Vagina (tissue), 2 donors: ENCODE results near the gene PHACTR3. TPM values are rescaled to one million over a fixed set of nuclear protein-coding genes. Genes with fewer than 3 reads are reported as not detected.

Experiments
- DNase-seq, 2 donors: peaks; one replicate each; pipeline ENCODE4 v3.0.0-alpha.2; 2017; ENCODE audit errors: extremely low spot score in 2 of 2
- H3K27ac ChIP-seq: fragments of 200-600 bp; sonication (generic); one replicate; pipeline ENCODE4 v1.5.1; 2019
- H3K27me3 ChIP-seq: fragments of 200-600 bp; sonication (generic); one replicate; pipeline ENCODE4 v1.5.1; 2019
- H3K36me3 ChIP-seq, 2 donors: fragments of 200-600 bp; sonication (generic); one replicate each; pipeline ENCODE4 v1.5.1; 2017 to 2019
- H3K4me1 ChIP-seq: fragments of 200-600 bp; sonication (generic); one replicate; pipeline ENCODE4 v1.5.1; 2019
- H3K4me3 ChIP-seq, 2 donors: fragments of 200-600 bp; sonication (generic); 1 replicate in 1 of 2; 2 replicates in 1 of 2; pipeline ENCODE4 v1.5.1; 2016 to 2019
- H3K9me3 ChIP-seq: fragments of 200-600 bp; sonication (generic); one replicate; pipeline ENCODE4 v1.5.1; 2019
- POLR2A ChIP-seq, 2 donors: fragments of 450-650 bp; IDR thresholded peaks; one replicate each; pipeline ENCODE4 v1.6.1; 2017; ENCODE audit warnings: antibody characterized with exemption in 2 of 2, mild to moderate bottlenecking in 2 of 2, moderate library complexity in 2 of 2
- POLR2AphosphoS5 ChIP-seq, 2 donors: sonication (generic); formaldehyde crosslinking; IDR thresholded peaks; one replicate each; pipeline ENCODE4 v1.9.0; 2017; ENCODE audit warnings: antibody characterized with exemption in 2 of 2, mild to moderate bottlenecking in 2 of 2, low read depth in 1 of 2; ENCODE audit not compliant: insufficient read depth in 1 of 2
- intact Hi-C: fragments of 100-400 bp; cut with DNase I; formaldehyde crosslinking; loops from one replicate; pipeline ENCODE4 v1.15.1; 2023
- total RNA-seq: library from RNA; depleted of rRNA; stranded (reverse); fragments of >200 nt; gene quantifications from one replicate; pipeline ENCODE4 v1.2.3, GENCODE V29; 2016
- TF ChIP-seq, protein P1 (sequence below), 3 experiments: fragments of 450-650 bp in 2 of 3; fragments of 200-600 bp in 1 of 3; sonication (generic) in 1 of 3; IDR thresholded peaks; one replicate each; pipeline ENCODE4 v1.5.1; 2017 to 2019; ENCODE audit warnings: antibody characterized with exemption in 3 of 3, mild to moderate bottlenecking in 2 of 3, moderate library complexity in 2 of 3

The PHACTR3 gene
- total RNA-seq, 1 donor from 2014 or later = 8.3 TPM

DNA sequence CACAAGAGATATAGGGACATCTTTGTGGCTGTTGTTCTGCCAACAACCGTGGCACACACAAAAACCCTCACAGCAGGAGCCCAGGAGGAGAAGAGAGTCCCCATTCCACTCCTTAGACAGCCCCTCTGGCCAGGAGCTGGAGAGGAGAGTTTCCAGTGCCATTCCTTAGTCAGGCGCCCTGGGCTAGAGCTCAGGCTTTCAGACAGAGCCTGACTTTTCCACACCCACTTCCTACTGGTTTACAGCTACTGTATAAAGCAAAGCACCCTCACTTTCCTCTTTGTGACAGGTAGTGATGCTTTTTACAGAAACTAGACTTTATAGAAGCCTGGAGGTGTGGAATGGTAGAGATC is 183.2 kb downstream of the PHACTR3 start:
- Histone ChIP-seq H3K4me3 (no peak overlapping the region), H3K9me3 (no peaks in the 10 kb centered on the region), H3K27ac (no peak overlapping the region), H3K27me3 (no peaks in the 10 kb centered on the region), H3K4me1 (no peaks in the 10 kb centered on the region), H3K36me3 (no peaks in the 10 kb centered on the region)
- no peak for TF ChIP-seq POLR2AphosphoS5 (IDR thresholded peaks at IDR 0.05; ENCODE audit: insufficient read depth in 1 of 2, low read depth in 1 of 2)
- TF ChIP-seq POLR2A (IDR thresholded peaks at IDR 0.05) = no peak
- TF ChIP-seq, protein P1, sequence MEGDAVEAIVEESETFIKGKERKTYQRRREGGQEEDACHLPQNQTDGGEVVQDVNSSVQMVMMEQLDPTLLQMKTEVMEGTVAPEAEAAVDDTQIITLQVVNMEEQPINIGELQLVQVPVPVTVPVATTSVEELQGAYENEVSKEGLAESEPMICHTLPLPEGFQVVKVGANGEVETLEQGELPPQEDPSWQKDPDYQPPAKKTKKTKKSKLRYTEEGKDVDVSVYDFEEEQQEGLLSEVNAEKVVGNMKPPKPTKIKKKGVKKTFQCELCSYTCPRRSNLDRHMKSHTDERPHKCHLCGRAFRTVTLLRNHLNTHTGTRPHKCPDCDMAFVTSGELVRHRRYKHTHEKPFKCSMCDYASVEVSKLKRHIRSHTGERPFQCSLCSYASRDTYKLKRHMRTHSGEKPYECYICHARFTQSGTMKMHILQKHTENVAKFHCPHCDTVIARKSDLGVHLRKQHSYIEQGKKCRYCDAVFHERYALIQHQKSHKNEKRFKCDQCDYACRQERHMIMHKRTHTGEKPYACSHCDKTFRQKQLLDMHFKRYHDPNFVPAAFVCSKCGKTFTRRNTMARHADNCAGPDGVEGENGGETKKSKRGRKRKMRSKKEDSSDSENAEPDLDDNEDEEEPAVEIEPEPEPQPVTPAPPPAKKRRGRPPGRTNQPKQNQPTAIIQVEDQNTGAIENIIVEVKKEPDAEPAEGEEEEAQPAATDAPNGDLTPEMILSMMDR (IDR thresholded peaks at IDR 0.05) = no peak
- intact Hi-C loops = no loop called here
- peak in 1 of 2 donors; percentile 49 for DNase-seq

DNA sequence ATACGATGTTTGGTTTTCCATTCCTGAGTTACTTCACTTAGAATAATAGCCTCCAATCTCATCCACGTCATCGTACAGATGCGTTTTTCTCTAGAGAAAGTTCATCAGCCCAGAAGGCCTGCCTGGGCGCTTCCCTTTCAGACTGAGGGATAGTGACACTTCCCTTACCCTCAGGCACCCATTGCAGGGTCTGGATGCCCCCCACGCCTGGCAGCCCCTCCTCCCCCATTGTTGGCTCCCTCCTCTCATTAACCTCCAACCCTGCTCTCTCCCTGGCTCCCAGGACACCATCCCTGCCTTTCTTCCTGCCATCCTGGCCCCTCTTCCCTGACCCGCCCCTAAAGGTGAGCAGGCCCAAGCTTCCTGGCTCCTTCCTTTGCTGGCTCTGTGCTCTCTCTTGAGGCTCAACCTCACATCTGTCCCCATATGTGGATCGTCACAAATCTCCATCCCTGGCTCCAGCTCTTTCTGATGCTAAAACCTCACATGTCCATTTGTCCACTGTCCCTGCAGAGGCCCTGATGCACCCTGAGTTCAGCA is 183.9 kb downstream of the PHACTR3 start:
- no peaks in the 10 kb centered on the region for H3K27me3 ChIP-seq
- H3K4me3 ChIP-seq = no peak overlapping the region
- intact Hi-C loops = no loop called here
- peak in 1 of 2 donors; percentile 55 for DNase-seq
- no peaks in the 10 kb centered on the region for H3K4me1 ChIP-seq
- TF ChIP-seq POLR2AphosphoS5 (IDR thresholded peaks at IDR 0.05; ENCODE audit: insufficient read depth in 1 of 2, low read depth in 1 of 2) = no peak
- TF ChIP-seq, protein P1 (IDR thresholded peaks at IDR 0.05) = no peak
- no peak overlapping the region for H3K27ac ChIP-seq
- no peaks in the 10 kb centered on the region for H3K9me3 ChIP-seq
- no peaks in the 10 kb centered on the region for H3K36me3 ChIP-seq

DNA sequence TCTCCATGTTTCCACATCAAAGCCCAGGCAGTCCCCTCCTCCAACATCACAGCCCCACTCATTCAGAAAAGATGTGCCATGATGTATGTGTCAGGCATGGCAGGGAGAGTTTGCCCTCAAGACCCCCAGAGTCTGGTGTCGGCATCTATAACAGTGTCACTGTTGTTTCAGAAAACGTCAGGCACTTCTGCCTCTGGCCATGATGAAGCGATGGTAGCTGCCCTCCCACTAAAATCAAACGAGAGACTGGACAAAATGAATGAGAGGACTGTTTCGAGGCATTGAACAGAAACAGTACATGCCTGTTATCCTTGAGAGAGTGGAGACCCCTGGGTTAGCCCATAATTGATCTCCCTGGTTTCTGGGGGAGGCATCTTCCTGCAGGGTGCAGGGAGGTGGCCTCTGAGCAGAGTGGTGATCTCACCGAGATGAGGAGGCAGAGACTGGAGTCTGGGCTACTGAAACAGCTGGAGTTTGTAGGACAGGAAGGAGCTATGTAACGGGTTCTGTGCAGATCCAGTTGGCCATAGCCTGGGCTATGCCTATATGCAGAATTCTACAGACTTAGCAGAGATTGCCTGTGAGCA is 184.6 kb downstream of the PHACTR3 start:
- H3K36me3 ChIP-seq = no peaks in the 10 kb centered on the region
- no peaks in the 10 kb centered on the region for H3K4me1 ChIP-seq
- TF ChIP-seq, protein P1 (IDR thresholded peaks at IDR 0.05) = no peak
- TF ChIP-seq POLR2A (IDR thresholded peaks at IDR 0.05) (no peak), POLR2AphosphoS5 (IDR thresholded peaks at IDR 0.05; ENCODE audit: insufficient read depth in 1 of 2, low read depth in 1 of 2) (no peak)
- H3K9me3 ChIP-seq = no peaks in the 10 kb centered on the region
- H3K27ac ChIP-seq = no peak overlapping the region
- intact Hi-C loops = no loop called here
- H3K4me3 ChIP-seq = no peak overlapping the region
- no peaks in the 10 kb centered on the region for H3K27me3 ChIP-seq
- peak; percentile 58 to 79 for DNase-seq

DNA sequence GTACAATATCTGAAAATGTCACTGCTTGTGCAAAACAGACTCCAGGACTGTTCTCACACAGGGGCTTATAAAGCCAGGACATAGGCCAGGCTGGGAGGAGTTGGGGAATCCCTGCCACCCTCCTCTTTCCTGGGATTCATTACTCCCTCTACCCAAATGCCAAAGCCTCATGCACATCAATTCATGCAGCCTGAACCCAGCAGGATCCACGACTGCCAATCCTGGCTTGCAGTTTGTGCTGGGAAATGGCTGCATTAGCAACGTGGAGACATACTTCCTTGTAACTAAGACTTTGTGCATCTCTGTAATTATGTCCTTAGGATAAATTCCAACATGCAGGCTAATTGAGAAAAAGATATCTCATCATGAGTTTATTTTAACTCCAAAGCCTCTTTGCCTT is 185.3 kb downstream of the PHACTR3 start:
- intact Hi-C loops = no loop called here
- peak in 1 of 2 donors; percentile 42 for DNase-seq
- TF ChIP-seq POLR2A (IDR thresholded peaks at IDR 0.05) (no peak), POLR2AphosphoS5 (IDR thresholded peaks at IDR 0.05; ENCODE audit: insufficient read depth in 1 of 2, low read depth in 1 of 2) (no peak)
- TF ChIP-seq, protein P1 (IDR thresholded peaks at IDR 0.05) = no peak
- H3K4me3 ChIP-seq = no peak overlapping the region
- no peaks in the 10 kb centered on the region for H3K27me3 ChIP-seq
- H3K4me1 ChIP-seq = no peaks in the 10 kb centered on the region
- H3K36me3 ChIP-seq = no peaks in the 10 kb centered on the region
- no peak overlapping the region for H3K27ac ChIP-seq
- H3K9me3 ChIP-seq = no peaks in the 10 kb centered on the region

DNA sequence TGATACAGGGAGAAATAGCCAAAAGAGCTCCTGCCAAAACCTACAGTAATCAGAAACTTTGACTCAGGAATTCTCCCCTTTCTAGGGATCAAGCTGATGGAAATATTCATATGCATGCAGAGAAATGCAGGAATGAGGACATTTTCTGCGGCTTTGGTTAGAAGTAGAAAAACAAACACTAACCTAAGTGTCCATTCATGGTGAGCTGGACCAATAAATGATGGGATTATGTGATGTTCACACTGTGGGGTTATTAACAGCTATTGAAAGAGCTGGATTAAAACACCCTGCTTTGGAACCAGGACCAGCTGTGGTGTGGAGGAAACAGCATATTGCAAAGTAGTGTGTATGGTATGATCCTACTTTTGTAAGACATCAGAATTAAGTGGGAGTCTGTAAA is 186.0 kb downstream of the PHACTR3 start:
- H3K4me3 ChIP-seq = no peak overlapping the region

More for the DNA sequence above, 186.0 kb downstream of the PHACTR3 start:
- Histone ChIP-seq H3K4me1 (no peaks in the 10 kb centered on the region), H3K27ac (no peak overlapping the region), H3K27me3 (no peaks in the 10 kb centered on the region), H3K9me3 (no peaks in the 10 kb centered on the region), H3K36me3 (no peaks in the 10 kb centered on the region)
- intact Hi-C loops = no loop called here
- DNase-seq = peak in 1 of 2 donors; percentile 11
- TF ChIP-seq, protein P1 (IDR thresholded peaks at IDR 0.05) = no peak
- TF ChIP-seq POLR2A (IDR thresholded peaks at IDR 0.05) (no peak), POLR2AphosphoS5 (IDR thresholded peaks at IDR 0.05; ENCODE audit: insufficient read depth in 1 of 2, low read depth in 1 of 2) (no peak)
